G401.6 (cell line): ENCODE data around the gene MPV17.
"Not testable (repeated sequence)": the region's sequence is repeated elsewhere in the genome, so short reads cannot be mapped to it uniquely, and the experiment has no call there.

ENCODE experiments used
- FAIRE-seq: peaks from 2 replicates; lab custom pipeline; 2012; peaks lifted over from hg19 to GRCh38; lab: Jason Lieb, UNC

Gene MPV17

GRCh38 chr2:27298391-27299080, 24.4 kb downstream of the MPV17 start:
- no peak for FAIRE-seq

DNA sequence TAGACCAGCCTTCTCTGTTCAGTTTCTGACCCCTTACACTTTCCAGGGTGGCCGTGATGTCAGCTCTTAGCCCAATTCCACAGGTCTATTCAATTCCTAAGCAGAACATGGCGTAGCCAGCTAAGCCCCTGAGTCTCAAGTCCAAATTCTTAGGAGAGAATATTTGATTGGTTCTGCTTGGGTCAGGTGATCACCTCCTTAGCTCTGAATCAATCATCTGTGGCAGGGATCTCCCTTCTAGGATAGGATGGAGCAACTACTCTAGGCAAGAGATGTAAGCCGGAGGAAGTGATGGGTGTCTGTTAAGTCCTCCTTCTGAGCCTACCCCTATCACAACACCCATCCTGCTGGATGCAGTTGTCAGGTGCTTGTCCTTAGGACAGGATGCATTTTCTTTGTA, 25.7 kb downstream of the MPV17 start:
- no peak for FAIRE-seq

GRCh38 chr2:27296481-27296880, 26.4 kb downstream of the MPV17 start:
- no peak for FAIRE-seq

DNA sequence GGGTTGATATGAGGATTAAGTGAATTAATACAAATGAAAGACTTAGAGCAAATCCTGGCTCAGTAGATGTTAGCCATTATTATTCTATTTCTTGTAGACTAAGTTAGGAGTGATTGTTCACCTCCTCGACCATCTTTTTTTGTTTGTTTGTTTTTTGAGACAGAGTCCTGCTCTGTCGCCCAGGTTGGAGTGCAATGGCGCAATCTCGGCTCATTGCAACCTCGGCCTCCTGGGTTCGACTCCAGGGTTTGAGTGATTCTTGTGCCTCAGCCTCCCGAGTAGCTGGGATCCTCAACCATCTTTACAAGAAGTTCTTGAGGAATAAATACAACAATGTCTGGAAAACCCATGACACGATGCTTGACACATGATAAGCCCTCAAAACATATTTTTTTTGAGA, 28.0 kb downstream of the MPV17 start:
- FAIRE-seq: no peak

GRCh38 chr2:27291865-27292264, 31.0 kb downstream of the MPV17 start:
- no peak for FAIRE-seq

DNA sequence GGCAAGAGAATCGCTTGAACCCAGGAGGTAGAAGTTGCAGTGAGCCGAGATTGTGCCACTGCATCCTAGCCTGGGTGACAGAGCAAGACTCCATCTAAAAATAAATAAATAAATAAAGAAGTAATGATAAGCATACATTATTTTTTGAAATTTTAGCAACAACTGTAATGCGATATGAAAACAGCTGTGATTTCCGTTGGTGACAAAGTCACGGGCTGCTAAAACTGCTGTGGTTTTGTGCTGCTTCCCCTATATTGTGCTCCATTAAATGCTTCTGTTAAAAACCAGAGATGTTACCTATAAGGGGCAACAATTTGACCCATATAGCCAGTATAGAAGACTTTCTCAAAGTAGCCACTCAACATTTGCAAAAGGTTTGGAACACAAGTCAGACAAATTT, 32.3 kb downstream of the MPV17 start:
- no peak for FAIRE-seq

GRCh38 chr2:27288610-27289009, 34.3 kb downstream of the MPV17 start:
- FAIRE-seq: no peak

GRCh38 chr2:27285481-27285880, 37.4 kb downstream of the MPV17 start:
- no peak for FAIRE-seq

DNA sequence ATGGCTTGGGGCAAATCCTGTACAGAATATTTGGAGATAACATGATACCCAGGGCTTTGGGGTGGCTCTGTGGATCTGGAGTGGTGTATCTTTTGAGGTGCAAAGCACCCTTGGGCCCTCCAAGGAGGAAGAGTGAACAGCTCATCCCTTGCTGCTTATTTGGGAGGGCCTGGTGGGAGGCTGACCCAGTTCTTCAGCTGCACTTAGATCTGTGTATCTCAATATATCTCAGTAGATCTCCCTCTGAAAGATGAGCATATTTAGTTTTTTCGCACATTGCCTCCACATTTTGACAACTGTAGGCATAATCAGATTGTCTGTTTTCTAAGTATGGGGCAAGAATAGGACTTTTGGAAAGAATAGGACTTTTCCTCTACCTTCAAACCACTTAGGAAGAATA, 37.9 kb downstream of the MPV17 start:
- FAIRE-seq: no peak

GRCh38 chr2:27282892-27283291, 40.0 kb downstream of the MPV17 start:
- FAIRE-seq: no peak

GRCh38 chr2:27281855-27282559, 40.9 kb downstream of the MPV17 start, which contains the start of gene TRIM54:
Gene TRIM54, plus strand, starts transcription at chr2:27282429. Its CDS starts 303 bp downstream, at chr2:27282732.
- FAIRE-seq: no peak

DNA sequence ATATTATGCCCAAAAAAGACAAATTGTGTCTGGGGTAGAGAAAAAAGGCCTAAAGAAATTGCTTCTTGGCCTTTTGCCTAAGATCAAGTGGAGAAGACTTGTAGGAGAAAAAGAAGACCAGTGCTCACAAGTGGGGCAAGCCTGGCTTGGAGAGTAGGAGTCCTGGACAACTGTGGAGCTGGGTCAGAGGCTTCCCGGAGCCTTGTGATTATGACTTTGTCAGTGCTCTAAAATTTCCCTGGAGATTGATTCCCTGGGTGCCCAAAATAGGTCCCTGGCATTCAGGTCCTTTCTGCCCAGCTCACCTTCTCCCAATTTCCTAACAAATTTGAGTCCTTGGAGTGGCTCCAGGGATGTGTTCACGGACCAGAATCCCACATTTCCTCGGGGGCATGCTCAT, 41.5 kb downstream of the MPV17 start:
- FAIRE-seq: no peak

- no peak for FAIRE-seq
These were observed 42.1 kb downstream of the MPV17 start for GRCh38 chr2:27280826-27281225.

GRCh38 chr2:27278010-27278409, 44.9 kb downstream of the MPV17 start:
- FAIRE-seq: no peak

GRCh38 chr2:27275211-27276150, 47.4 kb downstream of the MPV17 start, which contains the start of gene DNAJC5G:
Gene DNAJC5G, plus strand, starts transcription at chr2:27275433. Its CDS starts 1,296 bp downstream, at chr2:27276729.
- FAIRE-seq: no peak

GRCh38 chr2:27272537-27273522, 50.1 kb downstream of the MPV17 start:
- FAIRE-seq: not testable (repeated sequence)

- no peak for FAIRE-seq
These were observed 51.1 kb downstream of the MPV17 start for GRCh38 chr2:27271631-27272340.

DNA sequence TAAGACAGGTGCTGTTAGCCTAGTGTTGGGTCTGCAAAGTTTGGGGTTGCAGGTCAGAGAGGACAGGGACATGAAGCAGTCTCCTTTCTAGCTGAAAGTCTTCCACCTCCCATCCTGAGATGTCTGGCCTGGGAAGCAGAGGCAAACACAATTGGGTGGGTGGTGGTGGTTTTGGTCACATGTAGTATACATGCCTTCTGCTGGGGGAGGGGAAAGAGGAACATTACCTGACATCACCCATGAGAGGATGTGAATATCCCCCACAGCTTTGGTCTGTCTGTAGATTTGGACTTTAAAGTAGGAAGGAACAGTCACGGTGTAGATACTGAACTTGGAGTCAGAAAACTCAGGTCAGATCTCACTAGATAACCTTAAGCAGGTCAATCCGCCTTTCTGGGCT, 52.2 kb downstream of the MPV17 start:
- no peak for FAIRE-seq

- FAIRE-seq: no peak
These were observed 52.8 kb downstream of the MPV17 start for GRCh38 chr2:27270131-27270530.

DNA sequence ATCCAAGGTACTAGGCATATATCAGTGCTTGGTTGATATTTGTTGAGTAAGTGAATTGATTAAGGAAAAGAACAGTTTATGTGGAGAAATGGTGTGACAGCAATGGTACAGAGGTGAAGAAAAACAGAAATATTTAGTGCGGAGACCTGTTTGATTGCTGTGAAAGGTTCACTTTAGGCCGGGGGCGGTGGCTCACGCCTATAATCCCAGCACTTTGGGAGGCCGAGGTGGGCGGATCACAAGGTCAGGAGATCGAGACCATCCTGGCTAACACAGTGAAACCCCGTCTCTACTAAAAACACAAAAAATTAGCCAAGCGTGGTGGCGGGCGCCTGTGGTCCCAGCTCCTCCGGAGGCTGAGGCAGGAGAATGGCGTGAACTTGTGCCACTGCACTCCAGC, 54.6 kb downstream of the MPV17 start:
- not testable (repeated sequence) for FAIRE-seq

- FAIRE-seq: no peak
These were observed 57.4 kb downstream of the MPV17 start for GRCh38 chr2:27265536-27265870.
